ENCODE measurements around the gene MAGI1. TPM values are rescaled to one million over a fixed set of nuclear protein-coding genes. Genes with fewer than 3 reads are reported as not detected.
"Not testable (repeated sequence)": the region's sequence is repeated elsewhere in the genome, so short reads cannot be mapped to it uniquely, and the experiment has no call there.

The MAGI1 gene
- total RNA-seq, 1 donor from 2014 or later = 47.1 TPM

- H3K27me3 ChIP-seq = no peaks in the 10 kb centered on the region
- no peak overlapping the region for H3K27ac ChIP-seq
- TF ChIP-seq CTCF (IDR thresholded peaks at IDR 0.05) (no peak), POLR2AphosphoS5 (IDR thresholded peaks at IDR 0.05; ENCODE audit: insufficient read depth in 1 of 2, low read depth in 1 of 2) (no peak), POLR2A (IDR thresholded peaks at IDR 0.05) (no peak)
- no peak for DNase-seq (ENCODE audit: extremely low spot score in 2 of 2)
- H3K4me3 ChIP-seq = no peak overlapping the region
- H3K9me3 ChIP-seq = no peaks in the 10 kb centered on the region
- intact Hi-C loops (cut with DNase I) = no loop called here
- no peaks in the 10 kb centered on the region for H3K36me3 ChIP-seq
- peaks cover 9% of the 10 kb centered on the region for H3K4me1 ChIP-seq
These were observed 310.6 kb downstream of the MAGI1 start for GRCh38 chr3:65728138-65728537.

- no peak for DNase-seq (ENCODE audit: extremely low spot score in 2 of 2)
- no peak overlapping the region for H3K27ac ChIP-seq
- no peaks in the 10 kb centered on the region for H3K4me1 ChIP-seq
- no peaks in the 10 kb centered on the region for H3K9me3 ChIP-seq
- H3K36me3 ChIP-seq = no peaks in the 10 kb centered on the region
- no peak for TF ChIP-seq POLR2A (IDR thresholded peaks at IDR 0.05)
- no peaks in the 10 kb centered on the region for H3K27me3 ChIP-seq
- no peak overlapping the region for H3K4me3 ChIP-seq
- intact Hi-C loops (cut with DNase I) = no loop called here
These were observed 314.7 kb downstream of the MAGI1 start for GRCh38 chr3:65723985-65724384.

DNA sequence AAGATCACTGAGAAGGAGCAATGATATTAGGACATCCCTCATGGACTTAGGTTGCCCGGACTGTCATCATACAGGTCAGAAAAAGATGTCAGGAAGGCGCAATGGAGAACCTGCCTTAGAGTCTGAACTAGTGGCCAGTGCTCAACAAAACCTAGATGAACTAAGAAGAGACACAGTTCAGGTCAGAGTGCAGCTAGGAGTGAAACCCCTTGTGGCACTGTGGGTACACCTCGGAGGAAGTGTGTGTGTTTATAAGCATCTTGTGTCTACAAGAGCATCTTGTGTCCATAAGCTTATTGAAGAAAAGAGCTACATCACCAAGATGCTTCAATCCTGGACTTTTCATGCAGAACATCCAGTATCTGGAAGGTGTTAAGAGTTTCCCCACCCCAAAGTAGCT lies 315.7 kb downstream of the MAGI1 start:
- no peaks in the 10 kb centered on the region for H3K4me1 ChIP-seq
- TF ChIP-seq POLR2A (IDR thresholded peaks at IDR 0.05) = no peak
- intact Hi-C loops (cut with DNase I) = no loop called here
- no peaks in the 10 kb centered on the region for H3K36me3 ChIP-seq
- DNase-seq (ENCODE audit: extremely low spot score in 2 of 2) = no peak
- H3K9me3 ChIP-seq = no peaks in the 10 kb centered on the region
- H3K27ac ChIP-seq = no peak overlapping the region
- no peaks in the 10 kb centered on the region for H3K27me3 ChIP-seq
- no peak overlapping the region for H3K4me3 ChIP-seq

DNA sequence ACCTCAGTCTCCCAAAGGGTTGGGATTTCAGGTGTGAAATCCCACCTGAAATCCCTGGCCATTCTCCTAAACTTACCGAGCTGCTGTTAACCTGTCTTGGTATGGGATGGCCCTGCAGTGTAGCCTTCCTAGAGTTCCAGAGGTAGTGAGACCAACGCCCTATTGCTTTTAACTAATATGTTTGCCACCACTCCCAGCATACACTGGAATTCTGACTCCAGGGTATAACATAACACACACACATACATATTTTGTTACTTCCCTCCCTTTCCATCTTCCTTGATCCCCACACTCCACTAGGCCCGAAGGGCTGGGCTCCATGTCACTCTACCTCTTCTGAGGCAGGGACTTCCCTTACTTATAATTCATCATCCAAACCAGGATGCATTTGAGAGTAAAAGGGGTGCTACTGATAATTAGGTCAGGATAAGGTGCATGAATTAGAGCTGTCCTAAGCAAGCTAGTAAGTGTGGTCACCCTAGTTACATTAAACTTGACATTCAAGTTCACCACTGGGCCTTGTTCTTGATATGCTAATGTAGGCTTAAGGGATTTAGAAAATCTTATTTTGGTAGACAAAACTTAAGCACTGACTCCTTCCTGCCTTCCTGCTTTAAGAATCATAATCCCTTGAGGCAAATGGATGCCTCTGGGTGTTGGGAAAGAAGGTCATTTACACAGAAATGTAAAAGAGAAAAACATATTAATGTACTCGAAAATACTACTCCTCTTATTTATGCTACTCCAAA lies 317.6 kb downstream of the MAGI1 start:
- H3K4me3 ChIP-seq = no peak overlapping the region
- no peaks in the 10 kb centered on the region for H3K36me3 ChIP-seq
- H3K27me3 ChIP-seq = no peaks in the 10 kb centered on the region
- no peaks in the 10 kb centered on the region for H3K9me3 ChIP-seq
- DNase-seq (ENCODE audit: extremely low spot score in 2 of 2) = no peak
- no peak overlapping the region for H3K27ac ChIP-seq
- intact Hi-C loops (cut with DNase I) = no loop called here
- no peak for TF ChIP-seq POLR2A (IDR thresholded peaks at IDR 0.05)
- TF ChIP-seq CTCF (IDR thresholded peaks at IDR 0.05) = no peak
- TF ChIP-seq POLR2AphosphoS5 (IDR thresholded peaks at IDR 0.05; ENCODE audit: insufficient read depth in 1 of 2, low read depth in 1 of 2) = no peak
- no peaks in the 10 kb centered on the region for H3K4me1 ChIP-seq

- H3K27me3 ChIP-seq; H3K9me3 ChIP-seq; H3K4me3 ChIP-seq; intact Hi-C loops (cut with DNase I); H3K27ac ChIP-seq; H3K4me1 ChIP-seq; H3K36me3 ChIP-seq; DNase-seq (ENCODE audit: extremely low spot score in 2 of 2): not testable (repeated sequence)
These were observed 319.1 kb downstream of the MAGI1 start for GRCh38 chr3:65719639-65720038.

GRCh38 chr3:65717676-65718346 lies 320.9 kb downstream of the MAGI1 start:
- H3K4me1 ChIP-seq = no peaks in the 10 kb centered on the region
- no peak overlapping the region for H3K4me3 ChIP-seq
- TF ChIP-seq POLR2AphosphoS5 (IDR thresholded peaks at IDR 0.05; ENCODE audit: insufficient read depth in 1 of 2, low read depth in 1 of 2) = no peak
- TF ChIP-seq CTCF (IDR thresholded peaks at IDR 0.05) = no peak
- TF ChIP-seq POLR2A (IDR thresholded peaks at IDR 0.05) = no peak
- no peaks in the 10 kb centered on the region for H3K27me3 ChIP-seq
- no peaks in the 10 kb centered on the region for H3K36me3 ChIP-seq
- H3K27ac ChIP-seq = no peak overlapping the region
- no peaks in the 10 kb centered on the region for H3K9me3 ChIP-seq
- no peak for DNase-seq (ENCODE audit: extremely low spot score in 2 of 2)
- intact Hi-C loops (cut with DNase I) = no loop called here

Data from vagina (tissue), 2 donors.